Stimulated activated naive B cell treated with anti-CD40 and anti-IgM and Interleukin-4, amounts not matched to agents 10 μg/mL and 1 μg/mL and 100 μg/mL, for 72 hours (primary cell): ENCODE results near the gene SRPK1.

Source experiments
- ATAC-seq, 2 donors: fragments of 150-1000 bp; cut with Tn5 transposase; replicated peaks; 2 replicates each; pipeline ENCODE4 v1.10.0; 2021; ENCODE audit warnings: moderate library complexity in 1 of 2
- DNase-seq: peaks from one replicate; pipeline ENCODE4 v3.0.0; 2021
- H3K27ac Mint-ChIP-seq: one replicate; pipeline ENCODE4 v1.8.0; 2022; ENCODE audit warnings: mild to moderate bottlenecking, mixed read lengths
- H3K27me3 Mint-ChIP-seq, 2 donors: one replicate each; pipeline ENCODE4 v1.8.0; 2022; ENCODE audit warnings: mixed read lengths in 2 of 2
- H3K36me3 Mint-ChIP-seq, 2 donors: one replicate each; pipeline ENCODE4 v1.8.0; 2022; ENCODE audit warnings: mixed read lengths in 2 of 2, mild to moderate bottlenecking in 1 of 2
- H3K4me1 Mint-ChIP-seq, 2 donors: one replicate each; pipeline ENCODE4 v1.8.0; 2022; ENCODE audit warnings: mixed read lengths in 2 of 2, mild to moderate bottlenecking in 1 of 2
- H3K4me3 Mint-ChIP-seq, 2 donors: one replicate each; pipeline ENCODE4 v1.8.0; 2022; ENCODE audit warnings: mild to moderate bottlenecking in 2 of 2, mixed read lengths in 2 of 2, moderate library complexity in 1 of 2
- H3K9me3 Mint-ChIP-seq, 2 donors: one replicate each; pipeline ENCODE4 v1.8.0; 2022; ENCODE audit warnings: mixed read lengths in 2 of 2, mild to moderate bottlenecking in 1 of 2

SRPK1 gene

GRCh38 chr6:35784200-35784599, 136.7 kb downstream of the SRPK1 start:
- peaks cover 0 to 2% of the 10 kb centered on the region in 2 donors for H3K4me1 Mint-ChIP-seq
- DNase-seq = no peak
- no peak overlapping the region for H3K27ac Mint-ChIP-seq
- H3K27me3 Mint-ChIP-seq = peaks cover 53 to 62% of the 10 kb centered on the region in 2 donors
- H3K9me3 Mint-ChIP-seq = no peaks in the 10 kb centered on the region
- no peaks in the 10 kb centered on the region for H3K36me3 Mint-ChIP-seq
- H3K4me3 Mint-ChIP-seq = no peak overlapping the region
- no peak for ATAC-seq
